GM03348 (cell line): ENCODE data around the gene ITPK1.

Source experiments
- DNase-seq: peaks from one replicate; pipeline ENCODE4 v3.0.0; 2012; ENCODE audit warnings: low spot score

Gene ITPK1

GRCh38 chr14:92922155-92922735, 193.5 kb downstream of the ITPK1 start:
- no peak for DNase-seq

GRCh38 chr14:92920001-92920400, 195.7 kb downstream of the ITPK1 start:
- DNase-seq: no peak

- no peak for DNase-seq
These were observed 197.8 kb downstream of the ITPK1 start for GRCh38 chr14:92917956-92918355.

- no peak for DNase-seq
These were observed 198.4 kb downstream of the ITPK1 start for GRCh38 chr14:92917041-92917940.

- no peak for DNase-seq
These were observed 199.5 kb downstream of the ITPK1 start for GRCh38 chr14:92916201-92916600.

- DNase-seq: peak; percentile 62
These were observed 201.6 kb downstream of the ITPK1 start for GRCh38 chr14:92914087-92914656.

GRCh38 chr14:92907316-92907911, 208.3 kb downstream of the ITPK1 start:
- no peak for DNase-seq

- no peak for DNase-seq
These were observed 208.9 kb downstream of the ITPK1 start for GRCh38 chr14:92906823-92907222.

GRCh38 chr14:92906420-92906819, 209.3 kb downstream of the ITPK1 start:
- DNase-seq: no peak

GRCh38 chr14:92905667-92906066, 210.1 kb downstream of the ITPK1 start:
- DNase-seq: no peak

- DNase-seq: no peak
These were observed 212.4 kb downstream of the ITPK1 start for GRCh38 chr14:92903359-92903758.

- no peak for DNase-seq
These were observed 213.0 kb downstream of the ITPK1 start for GRCh38 chr14:92902726-92903125.

GRCh38 chr14:92902191-92902590, 213.5 kb downstream of the ITPK1 start:
- no peak for DNase-seq

GRCh38 chr14:92900660-92901059, 215.1 kb downstream of the ITPK1 start:
- no peak for DNase-seq

GRCh38 chr14:92898566-92899131, 217.1 kb downstream of the ITPK1 start:
- no peak for DNase-seq

GRCh38 chr14:92897922-92898565, 217.7 kb downstream of the ITPK1 start:
- no peak for DNase-seq

- no peak for DNase-seq
These were observed 220.3 kb downstream of the ITPK1 start for GRCh38 chr14:92895352-92895878.

- no peak for DNase-seq
These were observed 223.1 kb downstream of the ITPK1 start for GRCh38 chr14:92892589-92892988.

GRCh38 chr14:92890830-92891588, 224.7 kb downstream of the ITPK1 start:
- no peak for DNase-seq

GRCh38 chr14:92888896-92889295, 226.8 kb downstream of the ITPK1 start:
- DNase-seq: no peak

GRCh38 chr14:92887157-92887556, 228.6 kb downstream of the ITPK1 start:
- DNase-seq: no peak
